Hepatic stellate cell (primary cell): ENCODE data around the gene STAB2.
"Not testable (repeated sequence)": the region's sequence is repeated elsewhere in the genome, so short reads cannot be mapped to it uniquely, and the experiment has no call there.

Experiments used
- DNase-seq: peaks from one replicate; pipeline ENCODE4 v3.0.0; 2011; ENCODE audit warnings: low spot score

STAB2 gene

DNA sequence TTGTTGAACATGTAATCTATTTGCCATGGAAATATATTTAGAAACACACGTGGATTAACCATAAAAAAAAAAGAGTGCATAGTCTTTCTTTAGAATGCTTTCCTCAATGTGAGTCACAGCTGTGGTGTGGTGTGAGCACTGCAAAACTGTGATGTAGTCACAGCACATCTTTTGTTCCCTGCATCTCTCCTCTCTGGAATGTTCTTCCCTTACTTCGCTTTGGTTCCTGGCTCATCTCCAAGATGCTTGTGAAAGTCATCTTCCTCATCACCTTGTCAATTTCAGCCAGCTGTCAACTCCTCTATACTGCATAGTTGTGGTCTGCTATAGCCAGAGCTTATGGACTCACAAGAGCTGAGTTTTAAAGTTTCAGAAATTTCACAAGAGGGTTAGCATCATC, 60.2 kb downstream of the STAB2 start:
- DNase-seq, result no peak

DNA sequence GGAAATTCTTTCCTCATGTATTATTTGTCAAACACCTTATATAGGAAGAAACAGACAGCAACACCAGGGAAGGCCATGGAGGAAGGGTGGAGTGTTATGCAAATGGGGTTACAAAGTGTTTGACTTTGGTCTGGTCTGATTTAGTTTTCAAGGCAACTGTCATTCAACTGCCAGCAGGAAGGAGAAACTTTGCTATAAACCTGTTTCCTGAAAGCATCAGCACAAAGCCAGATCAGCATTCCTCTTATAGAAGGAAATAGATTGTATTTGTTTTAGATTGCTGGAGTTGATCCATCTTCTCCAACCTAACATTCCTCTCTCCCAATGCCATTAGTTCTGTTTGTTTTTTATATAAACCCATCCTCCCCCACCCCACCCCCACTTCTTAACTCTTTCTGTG, 65.7 kb downstream of the STAB2 start:
- DNase-seq, result no peak

DNA sequence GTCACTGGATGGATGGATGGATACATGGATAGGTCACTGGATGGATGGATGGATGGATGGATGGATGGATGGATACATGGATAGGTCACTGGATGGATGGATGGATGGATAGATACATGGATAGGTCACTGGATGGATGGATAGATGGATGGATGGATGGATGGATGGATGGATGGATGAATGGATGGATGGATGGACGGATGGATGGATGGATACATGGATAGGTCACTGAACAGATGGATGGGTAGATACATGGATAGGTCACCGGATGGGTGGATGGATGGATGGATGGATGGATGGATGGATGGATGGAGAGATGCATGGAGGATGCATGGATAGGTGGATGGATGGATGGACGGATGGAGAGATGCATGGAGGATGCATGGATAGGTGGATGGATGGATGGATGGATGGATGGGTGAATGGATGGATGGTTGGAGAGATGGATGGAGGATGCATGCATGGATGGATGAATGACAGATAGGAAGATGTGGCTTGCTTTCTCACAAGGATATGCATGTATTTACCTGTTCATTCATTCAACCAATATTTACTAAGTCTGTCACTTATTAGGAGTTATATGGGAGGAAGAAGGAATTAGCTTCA, 66.6 kb downstream of the STAB2 start:
- not testable (repeated sequence) for DNase-seq

DNA sequence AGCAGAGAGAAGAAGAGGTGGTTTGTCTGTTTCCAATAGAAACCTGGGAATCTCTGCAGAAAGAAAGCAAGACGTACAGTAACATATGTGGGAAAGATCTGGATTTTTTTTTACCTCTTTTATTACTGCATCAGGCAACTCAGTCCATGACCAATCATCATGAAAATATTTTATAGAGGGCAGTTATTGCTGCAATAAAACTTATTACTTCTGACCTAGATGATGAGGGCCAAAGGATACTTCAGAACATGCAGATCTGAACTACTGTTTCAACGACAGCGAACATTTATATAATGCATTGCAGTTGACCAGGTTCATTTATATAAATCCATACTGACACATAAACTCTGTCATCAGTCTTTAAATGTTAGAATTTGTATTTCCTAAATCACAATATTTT, 67.7 kb downstream of the STAB2 start:
- no peak for DNase-seq

DNA sequence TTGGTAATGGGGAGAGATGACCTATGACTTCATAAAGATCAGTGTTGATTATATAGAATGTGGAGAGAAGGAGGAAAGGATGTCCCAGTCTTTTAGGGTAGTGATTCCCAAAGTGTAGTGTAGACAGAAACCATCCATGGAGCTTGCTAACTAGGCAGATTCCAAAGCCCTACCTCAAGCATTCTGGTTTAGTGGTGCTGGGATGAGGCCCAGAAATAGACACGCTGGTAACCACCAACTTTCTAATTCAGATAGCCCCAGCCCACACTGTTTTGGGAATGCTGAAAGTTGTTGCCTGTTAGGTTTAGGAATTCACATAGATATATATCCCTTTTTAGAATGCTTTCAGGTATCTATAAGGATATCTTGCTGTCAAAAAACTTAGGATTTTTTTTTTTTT, 69.2 kb downstream of the STAB2 start:
- DNase-seq, result no peak

DNA sequence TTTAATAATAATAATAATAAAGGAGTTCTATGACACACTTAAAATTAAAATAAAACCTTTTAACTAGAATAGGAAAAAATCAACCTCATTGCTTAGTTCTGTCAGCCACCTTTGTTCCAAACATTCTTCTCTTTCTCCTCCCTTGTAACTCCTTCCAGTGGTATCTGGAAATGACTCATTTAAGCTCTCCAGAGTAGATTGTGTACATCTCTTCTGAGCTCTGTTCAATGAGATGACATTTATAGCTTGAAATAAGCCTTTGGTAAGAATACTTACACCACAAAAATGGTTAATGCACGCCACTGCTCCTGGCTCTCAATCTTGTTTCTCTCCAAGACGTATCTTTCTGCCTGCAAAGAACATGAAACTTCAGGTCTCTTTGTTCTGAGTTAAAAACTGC, 70.3 kb downstream of the STAB2 start:
- no peak for DNase-seq

DNA sequence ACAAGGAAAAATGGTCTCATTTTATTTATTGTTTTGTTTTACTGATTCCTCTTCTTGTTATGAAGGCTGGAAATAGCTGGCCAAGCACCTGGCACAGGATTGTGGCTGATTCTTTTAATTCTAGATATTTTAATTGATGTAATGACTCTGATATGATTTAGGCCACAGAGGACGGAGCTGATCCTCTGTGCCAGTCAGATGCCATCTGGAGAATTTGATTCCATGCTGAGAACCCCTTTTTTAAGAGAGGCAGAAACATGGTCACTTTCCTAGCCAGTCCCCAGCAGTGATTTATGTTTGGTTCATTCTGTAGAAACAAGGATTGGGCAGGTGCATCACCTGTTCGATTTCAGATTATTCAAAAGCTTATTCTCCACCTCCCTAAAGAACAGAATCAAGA, 77.6 kb downstream of the STAB2 start:
- no peak for DNase-seq

DNA sequence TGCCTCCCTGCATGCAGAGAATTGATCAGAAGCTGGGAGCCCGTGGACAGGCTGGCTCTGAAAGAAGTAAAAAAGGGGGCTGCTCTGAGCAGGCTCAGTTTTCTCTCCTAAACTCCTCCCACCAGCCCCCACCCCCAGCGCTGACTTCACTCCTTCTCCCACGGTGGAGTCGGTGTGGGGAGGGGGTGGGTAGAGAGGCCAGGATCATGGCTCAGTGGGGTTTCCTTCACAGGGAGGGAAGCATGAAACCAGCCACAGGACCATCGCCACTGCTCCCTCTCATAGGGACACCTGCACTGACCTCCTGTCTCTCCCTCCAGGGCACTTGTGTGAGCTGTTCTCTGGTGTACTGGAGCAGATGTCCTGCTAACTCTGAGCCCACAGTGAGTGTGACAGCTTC, 78.9 kb downstream of the STAB2 start:
- no peak for DNase-seq

DNA sequence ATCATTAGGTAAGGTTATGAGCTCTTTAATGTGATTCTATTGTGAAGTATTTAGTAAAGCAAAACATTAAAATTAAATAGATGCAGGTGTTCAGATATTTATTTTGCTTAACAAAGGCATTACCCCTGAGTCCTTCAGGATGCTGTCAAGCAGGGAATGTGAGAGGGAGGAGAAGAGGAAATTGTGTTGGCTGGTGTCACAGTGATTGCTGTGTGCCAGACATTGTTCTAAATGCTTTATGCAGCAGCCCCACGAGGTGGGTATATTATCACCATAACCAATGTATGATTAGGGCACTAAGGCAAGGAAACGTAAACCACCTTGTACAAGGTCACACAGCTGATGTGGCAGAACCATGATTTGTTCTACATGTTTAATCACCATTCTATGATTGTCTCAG, 80.1 kb downstream of the STAB2 start:
- no peak for DNase-seq

DNA sequence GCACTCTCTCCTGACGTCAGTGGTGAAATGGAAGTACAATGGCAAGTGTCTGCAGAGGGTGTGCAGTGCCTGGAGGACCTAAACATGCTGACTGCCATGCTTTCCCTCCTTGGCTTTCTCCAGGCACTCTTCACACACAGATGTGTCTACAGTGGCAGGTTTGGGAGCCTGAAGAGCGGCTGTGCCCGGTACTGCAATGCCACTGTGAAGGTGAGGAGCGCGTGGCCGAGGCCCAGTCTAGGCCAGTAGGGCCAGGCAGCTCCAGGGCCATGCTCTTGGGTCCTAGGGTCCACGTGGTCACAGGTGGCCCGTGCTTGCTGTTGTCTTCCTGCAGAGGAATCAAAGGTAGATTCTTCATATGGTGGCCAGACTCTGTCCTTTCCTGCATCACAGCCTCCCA, 81.4 kb downstream of the STAB2 start:
- DNase-seq, result no peak

DNA sequence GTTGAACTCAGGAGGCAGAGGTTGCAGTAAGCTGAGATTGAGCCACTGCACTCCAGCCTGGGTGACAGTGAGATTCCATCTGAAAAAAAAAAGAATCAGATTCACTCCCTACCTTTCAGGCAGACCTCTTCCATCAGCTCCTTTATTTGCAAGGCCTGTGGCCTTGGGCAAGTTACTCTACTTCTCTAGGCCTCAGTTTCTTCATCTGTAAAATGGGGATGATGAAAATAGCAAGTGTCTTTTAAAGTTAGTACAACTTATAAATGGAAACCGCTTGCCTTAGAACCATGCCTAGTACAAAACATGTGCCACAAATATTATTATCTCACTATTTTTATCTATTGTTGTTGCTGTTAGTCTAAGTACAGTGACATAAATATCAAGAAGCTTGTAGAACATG, 84.3 kb downstream of the STAB2 start:
- no peak for DNase-seq

DNA sequence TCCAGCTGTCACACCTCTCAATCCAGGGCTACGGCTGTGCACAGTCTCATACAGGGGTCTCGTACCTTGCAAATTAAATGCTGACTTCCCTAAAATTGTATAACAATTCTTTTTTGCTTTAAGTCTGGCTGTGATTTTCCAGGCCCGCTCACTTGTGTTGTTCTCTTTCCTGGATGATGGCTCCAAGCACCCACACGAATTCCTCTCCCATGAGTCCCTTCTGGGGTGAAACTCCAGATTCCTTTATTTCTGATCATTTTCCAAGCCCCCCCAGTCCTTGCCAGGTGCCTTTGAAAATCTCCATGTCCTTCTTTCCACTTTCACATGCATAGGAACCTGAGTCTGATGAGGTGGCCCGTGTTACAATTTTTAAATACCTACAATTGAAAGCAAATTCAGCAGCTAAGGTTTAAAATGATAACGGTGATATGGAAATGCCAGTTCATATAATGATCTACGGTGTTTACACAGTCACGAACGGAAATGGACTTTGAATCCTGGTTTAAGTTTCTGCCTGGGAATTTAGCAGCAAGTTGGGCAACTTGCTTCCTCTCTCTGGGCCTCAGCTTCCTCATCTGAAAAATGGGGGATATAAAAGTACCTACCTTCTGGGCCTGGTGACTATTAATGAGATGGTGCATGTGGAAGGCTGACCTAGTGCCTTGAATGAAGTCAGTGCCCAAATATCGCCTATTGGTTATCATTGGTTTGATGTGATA, 85.5 kb downstream of the STAB2 start:
- DNase-seq, result no peak

DNA sequence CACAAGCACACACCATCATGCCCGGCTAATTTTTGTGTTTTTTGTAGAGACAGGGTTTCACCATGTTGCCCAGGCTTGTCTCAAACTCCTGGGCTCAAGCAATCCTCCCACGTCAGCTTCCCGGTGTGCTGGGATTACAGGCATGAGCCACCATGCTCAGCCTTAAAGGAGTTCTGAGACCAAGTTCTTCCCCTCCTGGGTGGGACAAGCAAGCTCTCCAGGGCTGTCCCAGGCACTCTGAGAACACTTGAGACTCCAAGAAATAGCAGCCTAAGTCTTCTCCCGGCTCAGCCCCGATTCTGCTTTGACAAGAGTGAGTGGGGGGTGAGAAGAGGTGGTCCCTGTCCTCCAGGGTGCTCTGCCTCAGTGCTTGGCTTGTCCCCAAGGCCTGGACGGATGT, 86.4 kb downstream of the STAB2 start:
- no peak for DNase-seq

DNA sequence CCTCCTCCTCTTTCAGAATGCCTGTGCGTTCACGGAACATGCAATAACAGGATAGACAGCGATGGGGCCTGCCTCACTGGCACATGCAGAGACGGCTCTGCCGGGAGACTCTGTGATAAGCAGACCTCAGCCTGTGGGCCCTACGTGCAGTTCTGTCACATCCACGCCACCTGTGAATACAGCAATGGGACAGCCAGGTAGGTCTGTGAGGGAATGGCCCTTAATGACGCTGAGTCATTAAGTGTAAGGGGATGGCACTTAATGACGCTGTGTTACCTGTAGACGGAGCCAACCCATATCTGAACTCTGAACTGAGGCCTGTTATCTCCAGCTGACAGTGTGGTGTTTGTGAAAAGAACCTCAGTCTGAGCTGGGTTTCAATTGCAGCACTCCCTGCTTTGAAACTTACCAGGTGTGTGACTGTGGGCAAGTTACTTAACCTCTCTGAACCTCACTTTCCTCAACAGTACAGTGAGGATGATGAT, 86.9 kb downstream of the STAB2 start:
- no peak for DNase-seq

DNA sequence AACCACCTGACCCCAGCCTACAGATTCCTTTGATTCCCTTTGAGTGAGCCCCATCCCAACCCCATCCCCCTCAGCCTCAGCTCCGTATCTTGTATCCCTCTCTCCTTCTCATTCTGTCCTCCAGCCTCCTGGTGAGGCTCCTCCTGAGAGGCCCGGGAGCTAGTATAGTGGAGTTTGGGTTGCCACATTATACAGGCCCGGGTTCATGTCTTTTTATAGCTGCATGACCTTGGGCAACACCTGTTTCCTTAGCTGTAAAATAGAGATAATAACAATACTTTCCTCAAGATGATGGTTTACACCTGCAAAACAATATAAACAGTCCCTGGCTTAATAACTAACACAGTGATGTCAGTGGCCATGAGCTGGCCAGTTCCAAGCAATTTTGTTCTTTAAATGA, 89.8 kb downstream of the STAB2 start:
- DNase-seq, result no peak

DNA sequence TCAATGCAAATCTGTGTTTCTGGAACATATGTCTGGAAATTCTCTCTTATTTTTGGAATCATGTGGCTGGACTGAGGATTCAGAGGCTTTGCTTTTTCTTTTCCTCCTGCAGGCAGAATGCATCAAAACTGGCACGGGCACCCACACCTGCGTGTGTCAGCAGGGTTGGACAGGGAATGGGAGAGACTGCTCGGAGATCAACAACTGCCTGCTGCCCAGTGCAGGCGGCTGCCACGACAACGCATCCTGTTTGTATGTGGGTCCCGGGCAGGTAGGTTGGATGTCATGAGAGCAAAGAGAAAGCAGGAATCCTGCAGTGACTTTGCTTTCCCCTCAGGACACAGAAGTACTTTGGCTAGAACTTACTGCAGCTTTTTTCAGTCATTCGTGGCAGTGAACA, 90.3 kb downstream of the STAB2 start:
- no peak for DNase-seq

DNA sequence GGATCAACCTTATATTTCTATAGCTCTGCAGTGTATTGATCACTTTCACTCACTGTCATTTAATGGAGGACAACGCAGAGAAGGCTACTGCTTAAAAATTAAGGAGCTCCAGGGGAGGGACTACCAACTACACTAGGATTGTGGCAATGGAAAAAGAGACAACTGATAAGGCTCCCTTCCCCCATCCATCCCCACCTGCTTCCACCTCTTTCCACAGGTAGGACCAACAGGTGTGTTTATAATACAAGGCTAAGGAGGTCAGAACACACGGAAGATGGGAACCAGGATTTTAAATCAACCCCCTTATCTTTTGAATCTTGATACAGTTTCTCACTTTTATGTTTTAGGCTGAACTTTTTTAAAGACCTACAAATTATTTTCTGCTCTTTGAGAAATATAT, 90.8 kb downstream of the STAB2 start:
- DNase-seq, result no peak

DNA sequence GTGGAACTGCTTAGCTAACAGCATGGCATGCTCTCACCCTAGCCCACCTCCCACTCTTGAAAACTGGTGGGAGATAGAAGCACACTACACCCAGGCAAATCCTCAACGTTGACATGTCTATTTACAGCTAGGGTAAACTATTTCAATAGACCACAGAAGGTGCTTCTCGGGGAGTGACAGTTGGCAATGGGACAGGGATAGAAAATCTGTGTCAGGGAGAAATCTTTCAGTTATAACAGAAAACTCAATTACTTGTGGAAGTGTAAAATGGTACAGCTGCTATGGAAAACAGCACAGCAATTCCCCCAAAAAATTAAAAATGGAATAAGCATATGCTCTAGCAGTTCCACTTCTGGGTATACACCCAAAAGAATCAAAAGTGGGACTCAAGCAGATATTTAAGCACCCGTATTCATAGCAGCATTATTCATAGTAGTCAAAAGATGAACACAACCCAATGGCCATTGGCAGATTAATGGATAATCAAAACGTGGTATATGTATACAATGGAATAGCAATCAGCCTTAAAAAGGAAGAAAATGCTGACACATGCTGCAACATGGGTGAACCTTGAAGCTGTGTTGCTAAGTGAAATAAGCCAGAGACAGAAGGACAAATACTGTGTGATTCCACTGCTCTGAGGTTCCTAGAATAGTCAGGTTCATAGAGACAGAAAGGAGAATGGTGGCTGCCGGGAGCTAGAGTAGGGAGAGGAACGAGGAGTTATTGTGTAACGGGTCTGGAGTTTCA, 92.5 kb downstream of the STAB2 start:
- no peak for DNase-seq

DNA sequence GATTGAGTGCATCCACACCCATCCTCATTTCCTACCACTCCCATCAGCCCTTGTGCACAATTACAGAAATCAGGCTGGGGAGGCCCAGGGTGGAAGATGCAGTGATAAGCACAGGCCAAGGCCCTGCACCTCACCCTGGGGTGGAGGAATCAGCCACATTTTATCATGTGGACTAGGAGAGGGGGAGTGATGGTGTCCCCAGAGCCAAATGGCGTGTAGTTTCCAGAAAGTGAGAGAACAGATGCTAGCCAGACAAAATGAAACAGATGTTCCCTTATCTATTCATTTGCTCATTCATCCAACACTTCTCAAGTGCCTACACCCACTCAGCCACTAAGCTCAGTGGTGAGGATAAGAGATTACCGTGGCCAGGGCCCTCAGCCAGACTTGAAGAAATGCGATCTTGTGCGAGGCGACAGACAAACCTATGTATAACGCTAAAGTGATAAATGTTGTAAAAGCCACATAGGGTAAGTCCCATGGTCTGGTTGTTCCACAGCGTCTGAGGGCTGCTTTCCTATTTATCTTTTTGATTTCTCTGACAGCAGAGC, 93.6 kb downstream of the STAB2 start:
- DNase-seq, result no peak

DNA sequence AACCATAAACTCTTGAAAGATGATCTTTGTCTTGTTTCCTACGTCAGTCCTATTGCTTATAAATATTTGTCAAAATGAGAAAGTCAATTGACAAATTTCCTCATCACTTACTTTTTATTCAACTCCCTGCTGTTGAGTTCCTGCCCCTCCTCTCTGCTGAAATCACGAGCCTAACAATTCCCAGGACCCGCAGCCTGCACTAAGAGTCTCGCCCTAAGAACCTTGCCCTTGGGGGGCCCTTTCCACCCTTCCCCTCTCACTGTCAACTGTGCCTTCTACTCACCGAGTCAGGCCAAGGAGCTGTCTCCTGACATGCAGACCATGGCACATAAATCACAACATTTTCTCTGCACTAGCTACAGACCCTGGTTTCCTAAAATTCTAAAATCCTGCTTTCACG, 99.0 kb downstream of the STAB2 start:
- DNase-seq, result no peak

DNA sequence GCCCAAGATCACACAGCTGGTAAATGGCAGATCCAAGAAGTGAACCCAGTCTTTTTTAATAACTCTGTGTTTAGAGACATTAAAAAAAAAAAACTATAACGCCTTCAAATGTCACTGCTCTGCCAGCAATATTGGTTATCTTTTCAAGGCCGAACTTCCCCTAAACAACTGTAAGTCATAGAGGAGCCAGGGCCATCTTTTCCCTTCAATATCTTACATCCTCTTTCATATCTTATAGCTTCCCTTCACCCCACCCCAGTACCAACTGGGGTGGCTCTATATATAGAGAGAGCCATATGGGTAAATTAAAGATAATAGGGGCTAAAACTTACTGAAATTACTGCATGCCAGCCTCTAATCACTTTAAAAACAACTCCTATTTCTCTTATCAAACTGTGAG, 100.2 kb downstream of the STAB2 start:
- DNase-seq, result no peak

DNA sequence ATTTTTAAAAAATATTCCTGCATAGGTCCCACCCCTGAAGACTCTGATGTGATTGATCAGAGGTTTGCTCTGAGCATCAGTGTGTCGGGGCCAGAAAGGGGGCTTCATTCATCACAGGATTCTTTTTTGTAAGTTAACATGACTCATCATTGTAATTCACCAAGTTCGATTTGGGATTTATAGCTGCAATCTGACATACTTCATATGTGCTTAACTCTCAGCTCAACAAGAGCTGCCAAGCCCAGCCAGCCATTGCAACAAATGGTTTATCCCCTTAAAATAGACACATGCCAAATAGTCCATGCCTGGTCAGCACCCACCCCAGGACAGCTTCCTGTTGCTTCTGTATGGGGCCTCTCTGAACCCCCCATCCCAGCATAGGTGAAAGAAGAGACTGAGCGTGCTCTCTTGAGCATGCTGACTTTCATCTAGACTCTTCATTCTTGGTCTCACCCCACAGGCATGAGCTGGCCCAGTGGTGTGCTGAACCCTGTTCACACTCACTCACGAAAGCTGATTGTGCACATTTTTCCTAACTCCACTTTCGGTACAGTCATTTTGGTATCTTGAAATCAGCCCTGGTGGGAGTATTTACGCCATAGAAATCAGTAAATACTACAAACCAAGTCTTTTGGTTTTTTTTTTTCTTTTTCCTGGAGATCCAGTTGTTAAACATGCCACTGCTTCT, 101.4 kb downstream of the STAB2 start:
- no peak for DNase-seq

DNA sequence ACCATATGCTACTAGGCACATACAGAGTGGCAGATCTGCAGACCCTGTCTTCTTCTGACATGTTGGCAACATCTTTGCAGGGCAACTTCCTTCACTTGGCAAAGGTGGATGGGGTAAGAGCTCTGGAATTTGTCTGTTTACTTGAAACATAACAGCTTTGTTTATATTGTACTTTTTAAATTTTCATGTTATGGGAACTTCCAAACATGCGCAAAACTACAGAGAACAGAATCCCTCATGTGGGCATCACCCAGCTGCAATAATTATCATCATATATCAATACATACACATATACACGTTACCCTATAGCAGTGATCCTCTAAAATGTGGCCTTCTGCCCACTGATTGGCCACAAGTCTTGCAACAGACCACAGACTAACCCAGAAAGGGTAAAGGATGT, 103.4 kb downstream of the STAB2 start:
- no peak for DNase-seq
